RWPE1 (cell line): ENCODE data around the gene ENOX2.
"Not testable (repeated sequence)": the region's sequence is repeated elsewhere in the genome, so short reads cannot be mapped to it uniquely, and the experiment has no call there.

ENCODE experiments used
- CTCF ChIA-PET: fragments of 350-600 bp; sonication (Branson Sonifier 250); formaldehyde crosslinking; extraction: SDS; loops from one replicate; lab custom pipeline; 2021; lab: Yijun Ruan, JAX
- POLR2A ChIA-PET: fragments of 400-600 bp; formaldehyde crosslinking; extraction: SDS; loops from one replicate; lab custom pipeline; 2020; ENCODE audit warnings: antibody characterized with exemption; ENCODE audit not compliant: low non-redundant PET; lab: Yijun Ruan, JAX
- DNase-seq: peaks from one replicate; pipeline ENCODE4 v3.0.0; 2012; ENCODE audit warnings: low spot score
- H3K27ac ChIP-seq: fragments of 450-650 bp; 2 replicates; pipeline ENCODE4 v1.5.1; 2017
- CTCF ChIP-seq: fragments of 450-650 bp; conservative IDR thresholded peaks from 2 replicates; pipeline ENCODE4 v1.5.1; 2017; ENCODE audit warnings: low read depth, mild to moderate bottlenecking

The ENOX2 gene

GRCh38 chrX:130829526-130830515, 73.2 kb downstream of the ENOX2 start:
- no peak overlapping the region for H3K27ac ChIP-seq
- DNase-seq: peak; percentile 32
- no peak for TF ChIP-seq CTCF
- ChIA-PET CTCF (interaction anchor here (0.7 to 0.8 kb wide), 2 partner anchors 12 to 28 kb away, joined by 3 read pairs; no protein-coding TSS in a partner anchor), POLR2A (no interaction called here)

GRCh38 chrX:130828641-130829040, 74.4 kb downstream of the ENOX2 start:
- H3K27ac ChIP-seq: no peak overlapping the region
- no peak for DNase-seq
- ChIA-PET CTCF (no interaction called here), POLR2A (no interaction called here)
- no peak for TF ChIP-seq CTCF

DNA sequence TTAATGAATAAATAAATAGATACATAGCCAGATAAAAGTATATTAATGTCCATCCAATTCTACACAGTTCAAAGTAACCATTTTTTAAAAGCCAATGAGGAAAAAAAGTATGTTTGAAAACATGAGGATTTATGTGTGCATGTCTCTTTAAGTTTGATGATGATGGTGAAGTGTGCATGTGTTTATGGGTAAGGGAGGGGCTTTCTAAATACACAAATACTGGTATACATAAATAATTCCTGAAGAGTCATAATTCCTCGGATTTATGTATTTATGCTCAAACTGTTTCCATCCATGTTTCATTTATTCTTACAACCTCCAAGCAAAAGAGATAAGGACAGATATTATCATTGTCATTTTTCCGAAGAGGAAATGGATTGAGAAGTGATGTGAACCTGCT, 75.4 kb downstream of the ENOX2 start:
- no peak for DNase-seq
- no peak overlapping the region for H3K27ac ChIP-seq

DNA sequence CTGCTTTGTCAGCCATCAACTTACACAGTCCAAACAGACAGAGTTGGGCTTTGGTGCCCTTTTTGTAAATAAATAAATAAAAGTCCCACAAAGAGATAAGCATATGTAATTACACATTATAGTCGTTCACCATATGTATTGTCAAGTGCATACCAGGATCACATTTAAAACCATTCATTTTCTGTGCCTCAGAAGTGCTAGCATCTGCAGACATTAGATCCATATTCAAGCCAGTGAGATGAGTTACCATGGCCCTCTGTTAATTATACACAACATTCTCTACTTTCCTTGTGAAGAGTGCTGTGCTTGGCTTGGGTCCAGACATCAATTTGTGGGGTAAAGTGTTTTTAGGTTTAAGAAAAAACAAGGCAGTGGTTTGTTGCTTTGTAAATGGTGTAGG, 76.8 kb downstream of the ENOX2 start:
- no peak overlapping the region for H3K27ac ChIP-seq
- ChIA-PET CTCF (interaction anchor here (0.6 kb wide), 2 partner anchors 70 to 847 kb away, joined by 4 read pairs; no protein-coding TSS in a partner anchor), POLR2A (no interaction called here)
- no peak for DNase-seq
- TF ChIP-seq CTCF: no peak

More for the DNA sequence above, 75.4 kb downstream of the ENOX2 start:
- no peak for TF ChIP-seq CTCF
- ChIA-PET CTCF (no interaction called here), POLR2A (no interaction called here)

GRCh38 chrX:130825525-130825924, 77.5 kb downstream of the ENOX2 start:
- ChIA-PET CTCF (no interaction called here), POLR2A (no interaction called here)
- DNase-seq: no peak

GRCh38 chrX:130819367-130819766, 83.6 kb downstream of the ENOX2 start:
- CTCF ChIA-PET, POLR2A ChIA-PET, H3K27ac ChIP-seq, DNase-seq: not testable (repeated sequence)

More at GRCh38 chrX:130825525-130825924, 77.5 kb downstream of the ENOX2 start:
- no peak for TF ChIP-seq CTCF
- no peak overlapping the region for H3K27ac ChIP-seq

GRCh38 chrX:130813932-130814331, 89.1 kb downstream of the ENOX2 start:
- CTCF ChIA-PET, POLR2A ChIA-PET, H3K27ac ChIP-seq, DNase-seq: not testable (repeated sequence)
